CD4-positive, alpha-beta T cell treated with Interferon gamma for 1 hour (primary cell): ENCODE data around the gene SCCPDH.
"Not testable (repeated sequence)": the region's sequence is repeated elsewhere in the genome, so short reads cannot be mapped to it uniquely, and the experiment has no call there.

Experiments
- DNase-seq: peaks from one replicate; pipeline ENCODE4 v3.0.0-alpha.2; 2020

Gene SCCPDH

DNA sequence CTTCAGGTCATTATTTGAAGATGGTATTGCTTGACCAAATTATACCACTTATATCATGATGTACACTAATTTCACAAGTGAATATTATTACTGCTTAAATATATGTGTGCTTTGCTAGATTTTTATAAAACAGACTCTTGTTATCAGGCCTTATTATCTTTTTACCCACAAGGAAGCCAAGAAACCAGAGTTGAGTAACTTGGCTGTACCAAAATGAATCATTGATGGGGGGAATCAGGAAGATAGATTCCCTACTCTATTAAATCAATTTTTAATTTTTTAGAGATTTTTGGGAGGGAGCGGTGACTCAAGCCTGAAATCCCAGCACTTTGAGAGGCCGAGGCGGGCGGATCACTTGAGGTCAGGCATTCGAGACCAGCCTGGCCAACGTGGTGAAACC is 16.0 kb upstream of the SCCPDH start:
- DNase-seq, result no peak

DNA sequence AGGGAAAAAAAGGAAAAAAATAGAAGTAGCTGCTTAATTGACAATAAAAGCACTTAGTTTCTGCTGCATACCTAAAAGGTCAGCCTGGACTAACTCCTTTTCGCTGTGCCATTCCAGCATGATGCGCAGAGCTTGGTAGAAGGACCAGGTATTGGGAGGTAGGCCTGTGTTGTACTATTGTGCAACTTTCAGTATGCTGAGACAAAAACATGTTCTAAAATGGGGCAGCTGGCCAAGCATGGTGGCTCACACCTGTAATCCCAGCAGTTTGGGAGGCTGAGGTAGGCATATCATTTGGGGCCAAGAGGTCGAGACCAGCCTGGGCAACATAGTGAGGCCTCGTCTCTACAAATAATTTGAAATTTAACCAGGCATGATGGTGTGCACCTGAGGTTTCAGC is 15.0 kb upstream of the SCCPDH start:
- DNase-seq, result no peak

GRCh38 chr1:246709835-246710234 is 14.4 kb upstream of the SCCPDH start:
- DNase-seq, result no peak

DNA sequence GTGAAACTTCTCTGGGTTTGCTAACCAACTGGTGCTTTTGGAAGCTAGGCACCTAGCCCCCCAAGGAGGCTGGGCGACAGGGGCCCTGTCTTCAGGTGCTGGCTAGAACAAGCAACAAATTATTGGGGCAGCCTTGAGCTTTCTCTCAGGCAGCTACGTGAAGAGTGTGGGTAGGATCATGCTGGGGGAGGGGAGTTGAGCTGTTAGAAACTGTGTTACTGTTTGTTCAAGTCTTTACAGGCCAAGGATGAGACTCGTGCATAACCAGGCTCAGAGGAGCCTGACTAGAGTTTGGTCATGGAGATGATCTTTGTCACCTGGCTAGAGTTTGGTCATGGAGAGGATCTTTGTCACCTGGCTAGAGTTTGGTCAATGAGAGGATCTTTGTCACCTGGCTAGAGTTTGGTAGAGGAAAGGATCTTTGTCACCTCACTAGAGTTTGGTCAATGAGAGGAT is 12.6 kb upstream of the SCCPDH start:
- no peak for DNase-seq

GRCh38 chr1:246712428-246712827 is 11.8 kb upstream of the SCCPDH start:
- DNase-seq, result not testable (repeated sequence)

GRCh38 chr1:246719361-246719760 is 4.8 kb upstream of the SCCPDH start:
- not testable (repeated sequence) for DNase-seq

DNA sequence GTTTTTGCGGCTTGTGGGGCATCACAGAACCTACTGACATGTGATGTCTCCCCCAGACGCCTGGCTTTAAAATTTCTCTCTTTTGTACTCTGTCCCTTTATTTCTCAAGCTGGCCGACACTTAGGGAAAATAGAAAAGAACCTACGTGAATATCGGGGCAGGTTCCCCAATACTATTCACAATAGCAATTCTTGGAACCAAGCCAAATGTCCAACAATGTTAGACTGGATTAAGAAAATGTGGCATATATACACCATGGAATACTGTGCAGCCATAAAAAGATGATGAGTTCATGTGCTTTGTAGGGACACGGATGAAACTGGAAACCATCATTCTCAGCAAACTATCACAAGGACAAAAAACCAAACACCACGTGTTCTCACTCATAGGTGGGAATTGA is 3.4 kb upstream of the SCCPDH start:
- DNase-seq, result not testable (repeated sequence)

- DNase-seq, result no peak
Measured at GRCh38 chr1:246722720-246723119, 1.5 kb upstream of the SCCPDH start.

GRCh38 chr1:246724731-246725095 is 504 bp downstream of the SCCPDH start:
- DNase-seq, result no peak

DNA sequence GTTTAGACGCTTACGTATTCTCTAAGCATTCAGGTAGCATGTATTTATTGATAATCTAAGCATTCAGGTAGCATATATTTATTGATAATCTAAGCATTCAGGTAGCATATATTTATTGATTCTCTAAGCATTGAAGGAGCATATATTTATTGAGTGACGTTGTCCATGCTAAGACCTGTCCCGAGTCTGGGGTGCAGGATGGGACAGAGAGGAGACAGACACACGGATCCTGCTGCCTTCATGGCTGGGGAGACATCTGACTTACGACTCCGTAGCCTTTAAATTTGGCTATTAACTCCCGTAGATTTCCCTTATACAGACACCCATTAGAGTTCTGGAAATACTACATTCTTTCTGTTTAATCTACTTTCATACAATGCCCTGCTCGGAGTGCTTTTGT is 982 bp downstream of the SCCPDH start:
- DNase-seq, result no peak

DNA sequence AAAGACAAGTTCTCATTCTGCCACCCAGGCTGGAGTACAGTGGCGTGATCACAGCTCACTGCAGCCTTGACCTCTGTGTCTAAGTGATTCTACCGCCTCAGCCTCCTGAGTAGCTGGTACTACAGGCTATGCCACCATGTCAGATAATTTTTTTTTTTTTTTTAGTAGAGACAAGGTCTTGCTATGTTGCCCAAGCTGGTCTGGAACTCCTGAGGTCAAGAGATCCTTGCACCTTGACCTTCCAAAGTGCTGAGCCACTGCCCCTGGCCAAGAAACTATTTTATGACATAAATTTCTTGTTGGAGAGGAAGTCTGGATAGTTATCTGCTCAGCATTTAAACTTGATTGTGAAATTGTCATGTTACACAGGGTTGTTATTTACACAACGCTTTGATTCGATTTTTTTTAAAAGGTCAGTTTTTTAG is 2.1 kb downstream of the SCCPDH start:
- DNase-seq, result no peak

DNA sequence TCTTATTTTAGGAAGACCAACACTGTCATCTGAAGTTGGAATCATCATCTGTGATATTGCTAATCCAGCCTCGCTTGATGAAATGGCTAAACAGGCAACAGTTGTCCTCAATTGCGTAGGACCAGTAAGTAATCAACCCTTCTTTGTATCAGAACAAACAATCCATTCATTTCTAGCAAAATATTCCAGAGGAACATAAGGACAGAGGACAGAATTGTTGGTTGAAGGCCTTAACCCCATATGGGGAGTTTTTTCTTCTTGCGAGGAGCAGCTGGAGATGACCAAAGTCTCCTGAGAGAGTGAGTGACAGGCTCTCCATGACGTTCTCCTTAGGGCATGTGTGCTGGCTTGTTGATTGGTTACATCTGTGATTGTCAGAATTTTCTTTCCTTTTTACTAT is 2.7 kb downstream of the SCCPDH start:
- no peak for DNase-seq

DNA sequence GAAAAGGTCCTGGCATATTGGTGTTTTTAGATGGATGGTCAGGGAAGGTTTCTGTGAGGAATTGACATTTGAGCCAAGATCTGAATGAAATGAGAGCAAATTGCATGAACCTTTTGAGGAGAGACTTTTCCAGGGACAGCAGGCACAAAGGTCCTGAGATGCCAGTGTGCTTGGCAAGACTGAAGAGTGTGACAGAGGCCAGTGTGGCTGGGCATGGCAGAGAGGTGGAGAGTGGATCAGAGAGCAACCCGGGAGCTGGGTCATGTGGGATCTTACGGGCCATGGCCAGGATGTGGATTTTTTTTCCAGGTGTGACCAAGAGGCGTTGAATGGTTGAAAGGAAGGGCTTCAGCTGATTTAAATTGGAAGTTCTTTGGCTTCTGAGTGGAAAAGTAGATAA is 3.4 kb downstream of the SCCPDH start:
- DNase-seq, result no peak

DNA sequence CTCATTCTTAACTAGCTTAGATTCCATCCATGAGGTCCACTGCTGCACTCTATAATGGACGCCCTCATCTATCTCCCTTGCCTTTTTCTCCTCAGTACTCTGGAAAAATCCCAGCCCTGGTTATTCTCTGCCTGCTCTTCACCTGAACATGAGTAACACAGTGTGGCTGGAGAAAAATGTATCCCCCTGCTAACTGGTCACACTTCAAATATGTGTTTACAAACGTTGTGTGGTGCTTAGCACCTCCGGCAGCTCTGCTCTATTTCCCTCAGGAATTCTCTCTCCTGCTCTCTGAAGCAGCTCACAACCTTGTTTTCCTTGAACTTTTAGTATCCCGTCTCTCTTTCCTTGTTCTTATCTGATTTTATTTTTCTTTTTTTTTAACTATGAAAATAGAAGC is 4.1 kb downstream of the SCCPDH start:
- no peak for DNase-seq

DNA sequence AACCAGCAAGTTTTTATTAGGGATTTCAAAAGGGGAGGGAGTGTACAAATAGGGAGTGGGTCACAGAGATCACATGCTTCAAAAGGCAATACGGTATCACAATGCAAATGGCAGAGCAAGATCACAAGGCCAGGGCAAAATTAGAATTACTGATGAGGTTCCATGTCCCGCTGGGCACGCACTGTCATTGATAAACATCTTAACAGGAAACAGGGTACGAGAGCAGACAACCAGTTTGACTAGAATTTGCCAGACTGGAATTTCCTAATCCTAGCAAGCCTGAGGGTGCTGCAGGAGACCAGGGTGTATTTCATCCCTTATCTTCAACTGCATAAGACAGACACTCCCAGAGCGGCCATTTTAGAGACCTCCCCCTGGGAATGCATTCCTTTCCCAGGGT is 4.8 kb downstream of the SCCPDH start:
- not testable (repeated sequence) for DNase-seq

DNA sequence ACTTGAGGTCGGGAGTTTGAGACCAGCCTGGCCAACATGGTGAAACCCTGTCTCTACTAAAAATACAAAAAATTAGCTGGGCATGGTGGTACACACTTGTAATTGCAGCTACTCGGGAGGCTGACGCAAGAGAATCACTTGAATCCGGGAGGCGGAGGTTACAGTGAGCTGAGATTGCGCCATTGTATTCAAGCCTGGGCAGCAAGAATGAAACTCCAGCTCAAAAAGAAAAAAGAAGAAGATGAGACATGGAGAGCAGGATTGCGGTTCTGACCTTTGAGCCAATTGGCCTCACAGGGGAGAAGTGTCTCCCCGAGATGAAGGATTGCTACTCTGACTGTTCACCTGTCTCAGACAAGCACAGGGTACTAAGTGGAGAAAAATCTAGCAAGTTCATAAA is 6.6 kb downstream of the SCCPDH start:
- peak; percentile 17 for DNase-seq

DNA sequence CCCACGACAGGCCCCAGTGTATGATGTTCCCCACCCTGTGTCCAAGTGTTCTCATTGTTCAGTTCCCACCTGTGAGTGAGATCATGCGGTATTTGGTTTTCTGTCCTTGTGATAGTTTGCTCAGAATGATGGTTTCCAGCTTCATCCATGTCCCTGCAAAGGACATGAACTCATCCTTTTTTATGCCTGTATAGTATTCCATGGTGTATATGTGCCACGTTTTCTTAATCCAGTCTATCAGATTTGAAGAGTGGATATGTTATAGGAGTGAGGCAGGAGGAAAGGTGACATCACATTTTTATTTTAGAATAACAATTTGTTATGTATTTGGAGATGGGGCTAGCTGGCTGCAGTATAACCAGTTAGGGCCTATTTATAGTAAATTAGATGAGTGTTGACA is 7.7 kb downstream of the SCCPDH start:
- not testable (repeated sequence) for DNase-seq

DNA sequence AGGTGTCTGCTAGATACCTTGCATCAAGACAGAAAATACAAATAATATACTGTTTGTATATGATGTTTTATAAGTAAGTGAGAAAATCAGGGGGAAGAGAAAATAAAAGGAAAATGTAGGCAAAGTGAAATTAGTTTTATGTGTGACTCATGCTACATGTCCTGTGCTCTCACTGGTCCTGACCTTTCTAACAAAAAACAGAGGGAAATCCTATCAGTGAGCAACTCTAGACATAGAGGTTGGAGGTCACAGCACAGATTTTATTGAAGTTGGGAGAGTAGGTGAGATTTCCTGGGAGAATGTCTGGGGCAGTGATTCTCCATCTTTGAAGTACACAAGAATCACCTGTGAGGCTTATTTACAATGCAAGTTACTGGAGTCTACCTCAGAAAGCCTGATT is 9.5 kb downstream of the SCCPDH start:
- no peak for DNase-seq

- no peak for DNase-seq
Measured at GRCh38 chr1:246734866-246735265, 10.7 kb downstream of the SCCPDH start.

- DNase-seq, result no peak
Measured at GRCh38 chr1:246735735-246736134, 11.5 kb downstream of the SCCPDH start.

DNA sequence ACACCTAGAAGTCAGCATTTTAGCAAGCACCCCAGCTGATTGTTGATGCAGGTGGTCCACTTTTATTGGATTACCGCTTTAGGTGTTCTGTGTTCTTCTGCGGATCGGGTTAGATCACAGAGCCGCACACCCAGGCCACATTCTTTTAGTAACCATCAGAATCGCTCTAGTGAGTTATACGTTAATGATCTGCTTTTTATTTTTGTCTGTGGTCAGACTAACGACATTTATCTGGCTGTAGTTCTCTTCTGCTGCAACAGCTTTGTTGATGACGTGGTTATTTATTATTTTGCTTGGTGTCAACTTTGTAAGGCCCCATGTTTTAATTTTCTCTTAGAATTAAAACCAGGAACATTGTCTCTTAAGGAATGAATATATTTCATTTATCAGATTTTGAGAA is 18.2 kb downstream of the SCCPDH start:
- no peak for DNase-seq

DNA sequence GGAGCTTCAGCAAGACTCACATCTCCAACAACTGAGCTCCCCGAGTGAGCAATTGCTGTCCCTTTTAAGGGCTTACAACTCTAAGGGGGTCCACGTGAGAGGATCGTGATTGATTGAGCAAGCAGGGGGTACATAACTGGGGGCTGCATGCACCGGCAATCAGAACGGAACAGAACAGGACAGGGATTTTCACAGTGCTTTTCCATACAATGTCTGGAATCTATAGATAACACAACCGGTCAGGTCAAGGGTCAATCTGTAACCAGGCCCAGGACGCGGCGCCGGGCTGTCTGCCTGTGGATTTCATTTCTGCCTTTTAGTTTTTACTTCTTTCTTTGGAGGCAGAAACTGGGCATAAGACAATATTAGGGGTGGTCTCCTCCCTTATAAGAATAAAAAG is 21.9 kb downstream of the SCCPDH start:
- not testable (repeated sequence) for DNase-seq

DNA sequence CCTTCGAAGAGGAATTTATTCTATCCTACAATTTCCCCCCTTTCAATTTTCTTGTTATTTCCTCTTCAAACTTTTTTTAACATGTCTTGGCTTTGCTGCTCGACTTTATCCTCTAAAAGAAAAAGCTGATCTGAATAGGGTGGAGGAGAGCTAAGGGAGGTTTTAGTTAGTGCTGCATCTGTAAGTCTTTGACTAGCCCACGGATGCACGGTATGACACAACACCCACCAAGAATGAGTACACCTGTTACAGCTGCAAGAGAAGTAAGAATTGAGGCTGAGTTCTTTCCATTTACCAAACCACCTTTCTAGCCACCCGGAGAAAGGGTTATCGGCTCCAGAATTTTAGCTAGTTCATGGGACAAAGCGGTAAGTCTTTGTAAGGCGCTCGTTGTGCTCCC is 23.8 kb downstream of the SCCPDH start:
- DNase-seq, result no peak

- DNase-seq, result no peak
Measured at GRCh38 chr1:246748867-246749266, 24.7 kb downstream of the SCCPDH start.

- DNase-seq, result no peak
Measured at GRCh38 chr1:246750752-246751151, 26.5 kb downstream of the SCCPDH start.
